ENCODE measurements around the gene PAFAH1B2. TPM values are rescaled to one million over a fixed set of nuclear protein-coding genes. Genes with fewer than 3 reads are reported as not detected.
A peak's percentile ranks its signal among the peaks of the same experiment; 100 is the strongest.

Gene PAFAH1B2
- total RNA-seq, 4 donors from 2014 or later, result 58.0 to 67.5 (median 63.3) TPM

DNA sequence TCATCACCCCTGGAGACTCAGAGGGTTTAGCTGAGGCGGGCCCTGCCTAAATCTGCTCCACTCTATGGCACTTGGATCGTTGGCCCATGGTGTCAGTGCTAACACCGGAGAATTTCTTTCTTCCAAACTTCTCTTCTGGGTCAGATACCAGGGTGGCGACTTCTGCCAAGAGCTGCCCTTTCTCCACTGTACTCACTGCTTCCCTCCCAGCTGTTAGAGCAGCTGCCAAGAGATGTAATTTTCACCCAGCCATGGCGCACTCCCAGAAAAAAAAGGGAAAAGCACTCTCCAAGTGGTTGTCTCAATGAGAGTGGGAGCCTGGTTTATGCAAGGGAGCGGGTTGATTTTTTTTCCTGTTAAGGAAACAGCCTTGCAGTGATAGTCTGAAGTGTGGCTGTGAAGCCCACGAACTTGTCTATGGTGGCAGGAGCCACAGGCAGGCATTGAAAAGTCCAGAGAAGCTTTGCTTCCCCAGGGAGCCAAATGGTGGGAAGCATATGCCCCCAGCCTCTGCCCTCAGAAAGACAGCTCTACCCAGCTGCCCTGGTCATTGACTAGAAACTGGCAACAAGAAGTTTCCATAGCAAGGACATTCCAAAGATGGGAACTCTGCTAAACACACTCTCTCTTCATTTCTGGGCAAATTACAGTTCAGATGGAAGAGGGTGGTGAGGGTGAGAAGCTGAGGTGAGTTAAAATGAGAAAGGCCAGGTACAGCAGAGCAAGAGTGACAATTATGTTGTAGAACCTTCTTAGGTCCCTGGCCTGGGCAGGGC is 77.1 kb downstream of the PAFAH1B2 start:
- TF ChIP-seq, protein P1, sequence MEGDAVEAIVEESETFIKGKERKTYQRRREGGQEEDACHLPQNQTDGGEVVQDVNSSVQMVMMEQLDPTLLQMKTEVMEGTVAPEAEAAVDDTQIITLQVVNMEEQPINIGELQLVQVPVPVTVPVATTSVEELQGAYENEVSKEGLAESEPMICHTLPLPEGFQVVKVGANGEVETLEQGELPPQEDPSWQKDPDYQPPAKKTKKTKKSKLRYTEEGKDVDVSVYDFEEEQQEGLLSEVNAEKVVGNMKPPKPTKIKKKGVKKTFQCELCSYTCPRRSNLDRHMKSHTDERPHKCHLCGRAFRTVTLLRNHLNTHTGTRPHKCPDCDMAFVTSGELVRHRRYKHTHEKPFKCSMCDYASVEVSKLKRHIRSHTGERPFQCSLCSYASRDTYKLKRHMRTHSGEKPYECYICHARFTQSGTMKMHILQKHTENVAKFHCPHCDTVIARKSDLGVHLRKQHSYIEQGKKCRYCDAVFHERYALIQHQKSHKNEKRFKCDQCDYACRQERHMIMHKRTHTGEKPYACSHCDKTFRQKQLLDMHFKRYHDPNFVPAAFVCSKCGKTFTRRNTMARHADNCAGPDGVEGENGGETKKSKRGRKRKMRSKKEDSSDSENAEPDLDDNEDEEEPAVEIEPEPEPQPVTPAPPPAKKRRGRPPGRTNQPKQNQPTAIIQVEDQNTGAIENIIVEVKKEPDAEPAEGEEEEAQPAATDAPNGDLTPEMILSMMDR (IDR thresholded peaks at IDR 0.05), result no peak
- DNase-seq (ENCODE audit: low spot score in 2 of 2), result no peak
- H3K27me3 ChIP-seq, result no peaks in the 10 kb centered on the region
- peaks cover 42% of the 10 kb centered on the region for H3K4me1 ChIP-seq
- no peak overlapping the region for H3K4me3 ChIP-seq
- no peaks in the 10 kb centered on the region for H3K9me3 ChIP-seq
- H3K27ac ChIP-seq, result peak overlapping the region; percentile 84
- peaks cover 86% of the 10 kb centered on the region for H3K36me3 ChIP-seq
- 55% methylated on average over 7 of the region's 7 CpGs for WGBS

- H3K4me3 ChIP-seq, result no peak overlapping the region
- H3K4me1 ChIP-seq, result peaks cover 43% of the 10 kb centered on the region
Observed at GRCh38 chr11:117221775-117222517, 77.9 kb downstream of the PAFAH1B2 start.

DNA sequence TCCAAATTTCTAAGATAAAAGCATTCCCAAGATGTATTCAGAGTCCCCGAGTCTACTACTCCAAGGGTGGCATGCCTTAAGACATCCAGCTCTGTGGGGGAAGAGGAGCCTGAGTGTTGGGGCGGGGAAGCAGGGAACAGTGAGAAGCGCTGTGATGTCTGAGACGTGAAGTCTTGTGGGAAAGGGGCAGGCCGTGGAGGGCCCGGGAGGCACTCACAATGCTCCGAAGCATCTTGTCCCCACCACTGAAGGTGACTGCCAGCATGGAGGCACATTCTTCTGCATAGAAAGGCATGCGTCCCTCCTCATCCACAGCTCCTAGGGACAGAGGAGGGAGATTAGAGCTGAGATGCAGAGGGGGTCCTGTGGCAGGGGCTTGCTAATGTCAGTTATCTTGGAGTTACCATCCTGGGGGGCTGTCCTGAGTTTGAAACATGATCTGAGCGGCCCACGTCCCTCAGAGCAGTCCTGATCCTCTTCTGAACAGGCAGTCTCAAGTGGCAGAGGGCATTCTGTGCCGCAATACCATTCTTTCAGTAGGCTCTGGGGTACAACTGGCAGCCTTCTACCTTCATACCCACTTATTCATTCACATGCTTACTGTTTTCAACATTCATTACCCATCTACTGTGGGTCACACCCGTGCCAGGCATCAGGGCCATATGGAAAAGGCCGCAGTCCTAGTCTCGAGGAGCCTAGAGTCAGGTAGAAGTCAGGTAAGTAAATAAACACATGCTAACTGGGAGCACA is 79.1 kb downstream of the PAFAH1B2 start:
- peak overlapping the region; percentile 84 for H3K27ac ChIP-seq
- no peaks in the 10 kb centered on the region for H3K27me3 ChIP-seq
- peaks cover 82% of the 10 kb centered on the region for H3K36me3 ChIP-seq
- WGBS, result 90% methylated on average over 14 of the region's 14 CpGs
- peak; percentile 38 to 40 for DNase-seq (ENCODE audit: low spot score in 2 of 2)
- no peak for TF ChIP-seq POLR2AphosphoS5 (IDR thresholded peaks at IDR 0.05)
- TF ChIP-seq, protein P1 (IDR thresholded peaks at IDR 0.05), result no peak
- H3K9me3 ChIP-seq, result no peaks in the 10 kb centered on the region
- H3K4me1 ChIP-seq, result peaks cover 43% of the 10 kb centered on the region
- no peak overlapping the region for H3K4me3 ChIP-seq

More at GRCh38 chr11:117221775-117222517, 77.9 kb downstream of the PAFAH1B2 start:
- no peaks in the 10 kb centered on the region for H3K9me3 ChIP-seq
- peaks cover 82% of the 10 kb centered on the region for H3K36me3 ChIP-seq
- H3K27ac ChIP-seq, result peak overlapping the region; percentile 84
- TF ChIP-seq, protein P1 (IDR thresholded peaks at IDR 0.05), result no peak
- no peak for TF ChIP-seq POLR2A (IDR thresholded peaks at IDR 0.05)
- TF ChIP-seq EP300 (IDR thresholded peaks at IDR 0.05), result no peak
- no peak for TF ChIP-seq POLR2AphosphoS5 (IDR thresholded peaks at IDR 0.05)
- DNase-seq (ENCODE audit: low spot score in 2 of 2), result peak; percentile 70 to 82
- 53% methylated on average over 7 of the region's 7 CpGs for WGBS
- H3K27me3 ChIP-seq, result no peaks in the 10 kb centered on the region

DNA sequence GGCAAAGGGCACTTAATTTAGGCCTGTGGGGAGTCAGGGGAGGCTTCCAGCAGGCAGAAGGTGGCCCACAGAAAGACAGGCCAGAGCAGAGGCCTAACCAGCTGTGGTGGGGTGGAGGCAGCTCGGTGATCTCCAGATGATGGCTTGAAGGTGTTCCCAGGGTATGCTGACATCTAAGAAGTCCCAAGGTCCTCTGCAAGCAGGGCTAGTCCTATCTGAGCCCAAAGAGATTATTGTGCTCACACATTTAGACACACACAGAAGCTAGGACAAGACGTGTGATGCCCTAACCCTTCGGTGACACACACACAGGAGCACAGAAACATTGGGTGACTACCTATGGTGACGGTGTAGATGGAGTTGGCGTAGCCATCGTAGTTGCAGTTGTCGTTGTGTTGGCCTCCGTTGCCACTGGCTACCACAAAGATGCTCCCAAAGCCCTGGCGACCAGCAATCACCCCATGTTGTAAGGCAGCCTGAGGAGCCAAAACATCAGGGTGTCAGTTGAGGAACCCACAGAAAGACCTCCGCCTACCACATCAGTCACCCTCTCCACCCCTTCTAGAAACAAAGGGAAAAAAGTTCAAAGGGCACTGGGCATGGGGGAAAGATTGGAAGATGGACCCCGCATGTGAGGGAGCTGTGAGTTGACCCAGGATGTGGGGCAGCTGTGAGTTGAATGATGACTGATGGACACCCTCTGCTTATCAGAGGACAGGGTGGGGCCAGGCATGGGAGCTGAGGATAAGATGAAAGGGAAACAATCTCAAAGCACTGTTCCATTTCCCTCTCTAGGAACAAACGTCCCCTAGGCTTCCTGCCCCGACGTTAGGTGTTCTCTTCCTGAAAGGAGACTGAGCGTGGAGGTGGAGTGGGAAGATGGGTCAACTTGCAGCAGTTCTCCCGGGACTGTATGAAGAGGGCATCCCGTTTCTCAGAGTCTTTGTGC is 79.9 kb downstream of the PAFAH1B2 start:
- TF ChIP-seq, protein P1 (IDR thresholded peaks at IDR 0.05), result no peak
- TF ChIP-seq POLR2A (IDR thresholded peaks at IDR 0.05) (no peak), POLR2AphosphoS5 (IDR thresholded peaks at IDR 0.05) (no peak), EP300 (IDR thresholded peaks at IDR 0.05) (no peak)
- 77% methylated on average over 14 of the region's 17 CpGs for WGBS
- peaks cover 45% of the 10 kb centered on the region for H3K4me1 ChIP-seq
- no peak overlapping the region for H3K4me3 ChIP-seq
- H3K27ac ChIP-seq, result no peak overlapping the region
- peaks cover 82% of the 10 kb centered on the region for H3K36me3 ChIP-seq
- no peaks in the 10 kb centered on the region for H3K9me3 ChIP-seq
- DNase-seq (ENCODE audit: low spot score in 2 of 2), result peak; percentile 44 to 72
- no peaks in the 10 kb centered on the region for H3K27me3 ChIP-seq

All from suprapubic skin (tissue), 4 donors.